Calu3 (cell line): Measurements from ENCODE around the gene SHLD1. TPM values are rescaled to one million over a fixed set of nuclear protein-coding genes. Genes with fewer than 3 reads are reported as not detected.
"Not testable (repeated sequence)": the region's sequence is repeated elsewhere in the genome, so short reads cannot be mapped to it uniquely, and the experiment has no call there.

Source experiments
- BruUV-seq: library from RNA; stranded (reverse); fragments of 400-500 nt; replicated peaks from 2 replicates; lab custom pipeline; 2021; lab: Mats Ljungman, UMichigan
- CTCF ChIA-PET: fragments of 300-600 bp; sonication (Branson Sonifier 250); formaldehyde crosslinking; loops from one replicate; lab custom pipeline; 2022; ENCODE audit warnings: antibody characterized with exemption; lab: Charles Lee
- DNase-seq: peaks from one replicate; pipeline ENCODE4 v3.0.0; 2022
- H3K27ac Mint-ChIP-seq: one replicate; pipeline ENCODE4 v1.8.0; 2022; ENCODE audit warnings: mixed read lengths; ENCODE audit not compliant: unreplicated experiment
- H3K27me3 Mint-ChIP-seq: one replicate; pipeline ENCODE4 v1.8.0; 2022; ENCODE audit warnings: mixed read lengths; ENCODE audit not compliant: unreplicated experiment
- H3K36me3 Mint-ChIP-seq: one replicate; pipeline ENCODE4 v1.8.0; 2022; ENCODE audit warnings: mild to moderate bottlenecking, moderate library complexity, mixed read lengths; ENCODE audit not compliant: insufficient read depth, unreplicated experiment
- H3K4me1 Mint-ChIP-seq: one replicate; pipeline ENCODE4 v1.8.0; 2022; ENCODE audit warnings: mild to moderate bottlenecking, low read depth, mixed read lengths; ENCODE audit not compliant: unreplicated experiment
- H3K4me3 Mint-ChIP-seq: one replicate; pipeline ENCODE4 v1.8.0; 2022; ENCODE audit warnings: mild to moderate bottlenecking, low read depth, moderate library complexity, mixed read lengths; ENCODE audit not compliant: unreplicated experiment
- H3K9me3 Mint-ChIP-seq: one replicate; pipeline ENCODE4 v1.8.0; 2022; ENCODE audit warnings: low read depth, mixed read lengths; ENCODE audit not compliant: unreplicated experiment
- intact Hi-C: fragments of 100-400 bp; cut with micrococcal nuclease; formaldehyde crosslinking; loops from one replicate; pipeline ENCODE4 v1.10.0; 2022; ENCODE audit not compliant: unreplicated experiment
- total RNA-seq: library from RNA; stranded (reverse); gene quantifications from 2 replicates; pipeline ENCODE4 v1.2.3, GENCODE V29; 2022
- TF ChIP-seq, protein P1 (sequence below): fragments of 200-600 bp; IDR thresholded peaks from one replicate; pipeline ENCODE4 v1.8.0; 2022; ENCODE audit warnings: antibody characterized with exemption; ENCODE audit not compliant: unreplicated experiment

Gene SHLD1
- total RNA-seq, 1 experiment from 2014 or later = 1.3 TPM

DNA sequence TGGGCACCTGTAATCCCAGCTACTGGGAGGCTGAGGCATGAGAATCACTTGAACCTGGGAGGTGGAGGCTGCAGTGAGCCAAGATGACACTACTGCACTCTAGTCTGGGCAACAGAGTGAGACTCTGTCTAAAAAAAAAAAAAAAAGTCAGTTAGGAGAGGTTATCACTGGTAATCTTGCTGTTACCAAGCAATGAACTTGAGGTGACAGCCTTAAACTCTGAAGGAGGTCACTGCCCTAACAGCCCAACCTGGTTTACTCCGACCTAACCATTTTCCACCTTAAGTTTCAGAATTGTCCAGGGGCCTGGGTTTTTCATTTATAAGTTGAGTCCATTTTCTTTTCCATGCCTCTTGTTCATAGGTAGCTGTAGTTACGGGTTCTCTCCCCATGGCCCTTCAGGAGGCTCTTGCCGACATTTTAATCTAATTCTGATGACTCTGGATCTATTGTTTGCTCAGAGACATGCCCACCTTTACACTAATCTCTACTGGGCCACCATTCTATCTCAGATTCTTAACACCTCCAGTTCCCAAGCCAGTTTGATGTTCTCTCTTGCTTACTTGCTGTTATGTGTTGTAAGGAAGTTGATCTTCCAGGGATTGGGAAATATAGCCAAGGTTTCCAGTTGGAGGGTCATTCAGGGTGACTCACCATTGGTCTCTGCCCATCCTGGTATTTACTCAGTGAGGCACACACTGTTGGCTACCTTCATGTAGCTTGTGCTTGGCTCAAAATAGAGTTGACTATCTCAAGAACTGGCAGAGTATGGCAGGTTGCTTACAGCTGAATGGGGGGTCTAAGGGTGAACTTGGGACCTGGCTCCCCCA lies 29.1 kb downstream of the SHLD1 start:
- CTCF ChIA-PET = interaction anchor here (0.5 to 0.7 kb wide), 3 partner anchors 9 to 195 kb away, joined by 3 to 4 read pairs (median 3); no protein-coding TSS in a partner anchor
- Mint-ChIP-seq H3K4me1 (no peaks in the 10 kb centered on the region), H3K36me3 (no peaks in the 10 kb centered on the region), H3K9me3 (no peaks in the 10 kb centered on the region), H3K27me3 (no peaks in the 10 kb centered on the region), H3K4me3 (no peak overlapping the region), H3K27ac (no peak overlapping the region)
- no peak for DNase-seq
- TF ChIP-seq, protein P1, sequence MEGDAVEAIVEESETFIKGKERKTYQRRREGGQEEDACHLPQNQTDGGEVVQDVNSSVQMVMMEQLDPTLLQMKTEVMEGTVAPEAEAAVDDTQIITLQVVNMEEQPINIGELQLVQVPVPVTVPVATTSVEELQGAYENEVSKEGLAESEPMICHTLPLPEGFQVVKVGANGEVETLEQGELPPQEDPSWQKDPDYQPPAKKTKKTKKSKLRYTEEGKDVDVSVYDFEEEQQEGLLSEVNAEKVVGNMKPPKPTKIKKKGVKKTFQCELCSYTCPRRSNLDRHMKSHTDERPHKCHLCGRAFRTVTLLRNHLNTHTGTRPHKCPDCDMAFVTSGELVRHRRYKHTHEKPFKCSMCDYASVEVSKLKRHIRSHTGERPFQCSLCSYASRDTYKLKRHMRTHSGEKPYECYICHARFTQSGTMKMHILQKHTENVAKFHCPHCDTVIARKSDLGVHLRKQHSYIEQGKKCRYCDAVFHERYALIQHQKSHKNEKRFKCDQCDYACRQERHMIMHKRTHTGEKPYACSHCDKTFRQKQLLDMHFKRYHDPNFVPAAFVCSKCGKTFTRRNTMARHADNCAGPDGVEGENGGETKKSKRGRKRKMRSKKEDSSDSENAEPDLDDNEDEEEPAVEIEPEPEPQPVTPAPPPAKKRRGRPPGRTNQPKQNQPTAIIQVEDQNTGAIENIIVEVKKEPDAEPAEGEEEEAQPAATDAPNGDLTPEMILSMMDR = no peak
- intact Hi-C loops = no loop called here
- BruUV-seq = no TSS peak

DNA sequence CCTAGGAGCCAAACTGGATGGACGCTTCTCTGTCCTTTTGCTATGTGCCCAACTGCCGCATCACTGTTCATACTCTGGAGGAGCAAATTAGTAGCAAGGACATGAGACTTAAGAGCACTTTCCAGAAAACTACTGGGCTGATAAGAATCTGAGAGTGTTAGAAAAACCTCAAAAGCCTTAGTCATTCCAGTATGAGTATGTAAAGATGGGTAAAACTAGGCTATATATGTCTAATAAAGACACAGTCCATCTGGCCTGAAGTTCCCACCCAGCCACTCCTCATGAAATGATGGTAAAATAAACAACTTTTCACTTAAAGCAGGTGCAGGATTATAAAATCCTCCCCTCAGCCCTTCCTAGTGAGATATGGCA lies 30.6 kb downstream of the SHLD1 start:
- Mint-ChIP-seq H3K27ac (no peak overlapping the region), H3K4me3 (no peak overlapping the region), H3K27me3 (no peaks in the 10 kb centered on the region), H3K36me3 (no peaks in the 10 kb centered on the region), H3K9me3 (no peaks in the 10 kb centered on the region), H3K4me1 (no peaks in the 10 kb centered on the region)
- BruUV-seq = no TSS peak
- TF ChIP-seq, protein P1 = no peak
- intact Hi-C loops = no loop called here
- no peak for DNase-seq
- CTCF ChIA-PET = no interaction called here

DNA sequence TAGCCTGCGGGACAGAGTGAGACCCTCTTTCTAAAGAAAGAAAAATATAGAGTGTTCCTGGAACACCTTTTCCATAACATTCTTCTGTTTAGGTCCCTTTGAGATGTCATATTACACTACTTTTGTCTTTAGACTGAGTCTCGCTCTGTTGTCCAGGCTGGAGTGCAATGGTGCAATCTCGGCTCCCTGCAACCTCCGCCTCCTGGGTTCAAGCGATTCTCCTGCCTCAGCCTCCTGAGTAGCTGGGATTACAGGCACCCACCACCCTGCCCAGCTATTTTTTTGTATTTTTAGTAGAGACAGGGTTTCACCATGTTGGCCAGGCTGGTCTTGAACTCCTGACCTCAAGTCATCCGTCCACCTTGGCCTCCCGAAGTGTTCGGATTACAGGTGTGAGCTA lies 31.2 kb downstream of the SHLD1 start:
- H3K27ac Mint-ChIP-seq, intact Hi-C loops, DNase-seq, H3K36me3 Mint-ChIP-seq, CTCF ChIA-PET, BruUV-seq, H3K4me3 Mint-ChIP-seq, H3K4me1 Mint-ChIP-seq, H3K27me3 Mint-ChIP-seq, H3K9me3 Mint-ChIP-seq: not testable (repeated sequence)

DNA sequence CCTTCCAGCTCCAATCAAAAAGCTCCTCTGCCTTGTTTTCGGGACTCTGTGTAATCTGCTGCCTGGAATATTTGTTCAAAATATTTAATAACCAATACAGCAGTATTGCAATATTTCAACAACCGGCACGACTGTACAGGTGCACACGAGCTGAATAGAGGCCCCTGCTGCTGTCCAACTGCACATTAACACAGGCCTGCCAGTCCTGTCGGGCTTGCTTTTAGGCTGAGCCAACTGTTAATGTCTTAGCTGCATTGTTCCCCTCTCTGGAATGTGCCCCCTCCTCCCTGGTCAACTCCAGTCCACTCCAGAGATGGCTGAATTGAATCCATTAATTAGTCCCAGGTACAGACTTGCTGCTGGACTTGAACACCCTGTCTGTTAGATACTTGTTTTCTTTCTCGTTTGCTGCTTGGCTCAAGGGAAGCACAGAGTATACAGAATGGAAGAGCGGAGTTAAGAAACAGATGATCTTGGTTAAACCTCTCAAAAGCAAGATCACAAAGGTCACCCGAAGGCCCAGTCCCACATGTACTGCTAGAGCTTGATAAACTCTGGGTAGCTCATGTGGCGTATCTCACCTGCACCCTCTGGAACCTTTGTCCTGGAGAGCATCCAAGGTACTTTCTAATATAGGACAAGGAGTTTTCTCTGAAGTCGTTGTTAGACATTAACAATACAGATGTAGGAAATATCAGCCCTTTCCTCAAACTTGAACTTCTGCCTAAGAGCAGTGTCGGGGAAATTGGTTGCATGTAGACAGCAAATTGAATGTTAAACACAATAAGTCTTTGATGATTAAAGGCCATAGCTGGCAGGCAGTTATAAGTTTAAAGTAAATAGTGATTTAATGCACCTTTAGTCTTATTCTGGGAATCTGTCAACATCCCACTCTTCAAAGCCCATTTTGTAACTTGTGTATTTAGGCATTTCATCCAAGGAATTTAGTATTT lies 31.9 kb downstream of the SHLD1 start:
- intact Hi-C loops = no loop called here
- no peak overlapping the region for H3K27ac Mint-ChIP-seq
- TF ChIP-seq, protein P1 = no peak
- no TSS peak for BruUV-seq
- no peak overlapping the region for H3K4me3 Mint-ChIP-seq
- no peaks in the 10 kb centered on the region for H3K36me3 Mint-ChIP-seq
- no peaks in the 10 kb centered on the region for H3K9me3 Mint-ChIP-seq
- no peaks in the 10 kb centered on the region for H3K4me1 Mint-ChIP-seq
- DNase-seq = no peak
- no peaks in the 10 kb centered on the region for H3K27me3 Mint-ChIP-seq
- CTCF ChIA-PET = no interaction called here
